ENCODE data around the gene DNAH9. TPM values are rescaled to one million over a fixed set of nuclear protein-coding genes. Genes with fewer than 3 reads are reported as not detected.

DNAH9 gene
- polyA plus RNA-seq, 1 donor (not counting 4 experiments of a cell fraction or from before 2014, with no cell fraction given) = 0.42 TPM

- no peaks in the 10 kb centered on the region for H3K9me3 ChIP-seq (ENCODE audit: control insufficient read depth, low read depth, low read length)
- FAIRE-seq (no peak), DNase-seq (ENCODE audit: low read depth, low spot score) (no peak)
- TF ChIP-seq CTCF (optimal IDR thresholded peaks at IDR 0.05 in 1 of 3, IDR thresholded peaks at IDR 0.05 in 1 of 3, conservative IDR thresholded peaks at IDR 0.05 in 1 of 3; ENCODE audit: extremely low read depth in 1 of 3, insufficient read depth in 2 of 3, low read length in 3 of 3) = no peak
- TF ChIP-seq EZH2 (IDR thresholded peaks at IDR 0.05; ENCODE audit: low read length) = no peak
- H4K20me1 ChIP-seq (ENCODE audit: control insufficient read depth, extremely low read depth, insufficient read depth, low read length) = no peaks in the 10 kb centered on the region
- H2AFZ ChIP-seq (ENCODE audit: control insufficient read depth, low read length) = no peak overlapping the region
- dilution Hi-C loops (cut with MboI; ENCODE audit: extremely low pct_ligation_motif_present, low sequenced_read_pairs) = no loop called here
- H3K9ac ChIP-seq (ENCODE audit: control insufficient read depth, extremely low read depth, insufficient read depth, low read length) = no peak overlapping the region
- H3K9me1 ChIP-seq (ENCODE audit: control insufficient read depth, extremely low read depth, insufficient read depth, low read length) = no peaks in the 10 kb centered on the region
- H3K27ac ChIP-seq (ENCODE audit: control insufficient read depth, insufficient read depth, low read length) = no peak overlapping the region
- no peaks in the 10 kb centered on the region for H3K27me3 ChIP-seq (ENCODE audit: control insufficient read depth, extremely low read depth, insufficient read depth, low read length)
- H3K4me2 ChIP-seq (ENCODE audit: control insufficient read depth, extremely low read depth, insufficient read depth, low read depth, low read length) = no peak overlapping the region
- H3K4me3 ChIP-seq (ENCODE audit: control insufficient read depth in 2 of 3, extremely low read depth in 1 of 3, insufficient read depth in 2 of 3, low read depth in 1 of 3, low read length in 3 of 3) = no peak overlapping the region
- H3K36me3 ChIP-seq (ENCODE audit: control insufficient read depth in 2 of 2, extremely low read depth in 1 of 2, insufficient read depth in 2 of 2, low read length in 2 of 2) = no peaks in the 10 kb centered on the region
- no peaks in the 10 kb centered on the region for H3K79me2 ChIP-seq (ENCODE audit: control insufficient read depth, insufficient read depth, low read length)
- H3K4me1 ChIP-seq (ENCODE audit: control insufficient read depth, extremely low read depth, insufficient read depth, low read length) = no peaks in the 10 kb centered on the region
Observed at GRCh38 chr17:11618861-11619566, 20.7 kb downstream of the DNAH9 start.

DNA sequence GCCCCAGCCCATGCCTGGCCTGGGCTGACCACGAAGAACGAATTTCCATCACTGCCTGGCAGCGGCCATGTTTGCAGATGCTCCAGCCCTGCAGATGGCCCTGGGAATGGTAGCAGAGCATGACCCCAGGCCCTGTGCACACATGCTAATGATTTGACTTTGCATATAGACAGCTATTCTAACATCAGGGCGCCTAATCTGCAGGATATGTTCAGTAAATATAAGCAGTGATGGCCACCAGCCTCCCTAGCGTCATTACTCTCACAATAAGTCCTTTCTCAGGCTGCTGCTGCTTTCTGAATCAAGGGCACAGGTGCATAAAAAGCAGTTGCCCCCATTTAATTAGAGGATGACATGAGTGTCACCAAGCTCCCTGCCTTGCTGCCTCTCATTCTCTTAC is 24.2 kb downstream of the DNAH9 start:
- Histone ChIP-seq H3K4me2 (ENCODE audit: control insufficient read depth, extremely low read depth, insufficient read depth, low read depth, low read length) (no peak overlapping the region), H3K9me1 (ENCODE audit: control insufficient read depth, extremely low read depth, insufficient read depth, low read length) (no peaks in the 10 kb centered on the region), H3K4me1 (ENCODE audit: control insufficient read depth, extremely low read depth, insufficient read depth, low read length) (no peaks in the 10 kb centered on the region), H3K27ac (ENCODE audit: control insufficient read depth, insufficient read depth, low read length) (no peak overlapping the region), H2AFZ (ENCODE audit: control insufficient read depth, low read length) (no peak overlapping the region), H4K20me1 (ENCODE audit: control insufficient read depth, extremely low read depth, insufficient read depth, low read length) (no peaks in the 10 kb centered on the region), H3K27me3 (ENCODE audit: control insufficient read depth, extremely low read depth, insufficient read depth, low read length) (no peaks in the 10 kb centered on the region), H3K9me3 (ENCODE audit: control insufficient read depth, low read depth, low read length) (no peaks in the 10 kb centered on the region), H3K9ac (ENCODE audit: control insufficient read depth, extremely low read depth, insufficient read depth, low read length) (no peak overlapping the region), H3K36me3 (ENCODE audit: control insufficient read depth in 2 of 2, extremely low read depth in 1 of 2, insufficient read depth in 2 of 2, low read length in 2 of 2) (no peaks in the 10 kb centered on the region), H3K79me2 (ENCODE audit: control insufficient read depth, insufficient read depth, low read length) (no peaks in the 10 kb centered on the region), H3K4me3 (ENCODE audit: control insufficient read depth in 2 of 3, extremely low read depth in 1 of 3, insufficient read depth in 2 of 3, low read depth in 1 of 3, low read length in 3 of 3) (no peak overlapping the region)
- FAIRE-seq = no peak
- no peak for DNase-seq (ENCODE audit: low read depth, low spot score)
- no peak for TF ChIP-seq CTCF (optimal IDR thresholded peaks at IDR 0.05 in 1 of 3, IDR thresholded peaks at IDR 0.05 in 1 of 3, conservative IDR thresholded peaks at IDR 0.05 in 1 of 3; ENCODE audit: extremely low read depth in 1 of 3, insufficient read depth in 2 of 3, low read length in 3 of 3)
- no peak for TF ChIP-seq EZH2 (IDR thresholded peaks at IDR 0.05; ENCODE audit: low read length)
- dilution Hi-C loops (cut with MboI; ENCODE audit: extremely low pct_ligation_motif_present, low sequenced_read_pairs) = no loop called here
